Keratinocyte (primary cell): ENCODE data around the gene STAG1. TPM values are rescaled to one million over a fixed set of nuclear protein-coding genes. Genes with fewer than 3 reads are reported as not detected.
A peak's percentile ranks its signal among the peaks of the same experiment; 100 is the strongest.

Experiments used
- DNase-seq: peaks from one replicate; pipeline ENCODE4 v3.0.0-alpha.2; 2011; ENCODE audit warnings: low read depth, missing footprints, low spot score
- FAIRE-seq: peaks from 2 replicates; lab custom pipeline; 2011; peaks lifted over from hg19 to GRCh38; lab: Jason Lieb, UNC
- H2AFZ ChIP-seq: 2 replicates; pipeline ENCODE4 v1.6.0; 2012; ENCODE audit warnings: low read length, control low read depth, inconsistent platforms; ENCODE audit not compliant: control insufficient read depth
- H3K27ac ChIP-seq: 2 replicates; pipeline ENCODE4 v1.5.1; 2011; ENCODE audit warnings: low read length; ENCODE audit not compliant: control insufficient read depth, insufficient read depth
- H3K27me3 ChIP-seq: 3 replicates; pipeline ENCODE4 v1.6.0; 2011; ENCODE audit warnings: low read length; ENCODE audit not compliant: control insufficient read depth, insufficient read depth; ENCODE audit errors: extremely low read depth
- H3K36me3 ChIP-seq, 2 experiments: 2 replicates in 1 of 2; 3 replicates in 1 of 2; pipeline ENCODE4 v1.5.1; 2011; ENCODE audit warnings: low read length in 2 of 2, mild to moderate bottlenecking in 1 of 2; ENCODE audit not compliant: control insufficient read depth in 2 of 2, insufficient read depth in 2 of 2; ENCODE audit errors: extremely low read depth in 1 of 2
- H3K4me1 ChIP-seq: 3 replicates; pipeline ENCODE4 v1.5.1; 2011; ENCODE audit warnings: low read length; ENCODE audit not compliant: control insufficient read depth, insufficient read depth; ENCODE audit errors: extremely low read depth
- H3K4me2 ChIP-seq: 3 replicates; pipeline ENCODE4 v1.6.0; 2011; ENCODE audit warnings: low read depth, low read length; ENCODE audit not compliant: control insufficient read depth, insufficient read depth; ENCODE audit errors: extremely low read depth
- H3K4me3 ChIP-seq, 3 experiments: fragments of 200-600 bp in 1 of 3; sonication (generic) in 1 of 3; 2 replicates in 2 of 3; 3 replicates in 1 of 3; pipeline ENCODE4 v1.5.1; 2011 to 2016; ENCODE audit warnings: low read length in 3 of 3, mild to moderate bottlenecking in 3 of 3, control low read depth in 2 of 3, inconsistent platforms in 1 of 3, low read depth in 1 of 3, mixed read lengths in 1 of 3, mixed run types in 1 of 3, moderate library complexity in 1 of 3; ENCODE audit not compliant: control insufficient read depth in 2 of 3, insufficient read depth in 2 of 3; ENCODE audit errors: extremely low read depth in 1 of 3
- H3K79me2 ChIP-seq: 2 replicates; pipeline ENCODE4 v1.6.0; 2012; ENCODE audit warnings: low read length; ENCODE audit not compliant: control insufficient read depth, insufficient read depth
- H3K9ac ChIP-seq: 3 replicates; pipeline ENCODE4 v1.6.0; 2011; ENCODE audit warnings: low read length; ENCODE audit not compliant: control insufficient read depth, insufficient read depth; ENCODE audit errors: extremely low read depth
- H3K9me1 ChIP-seq: 3 replicates; pipeline ENCODE4 v1.6.0; 2011; ENCODE audit warnings: low read length; ENCODE audit not compliant: control insufficient read depth, insufficient read depth; ENCODE audit errors: extremely low read depth
- H3K9me3 ChIP-seq: 2 replicates; pipeline ENCODE4 v1.5.1; 2012; ENCODE audit warnings: low read depth, low read length; ENCODE audit not compliant: control insufficient read depth
- H4K20me1 ChIP-seq: 3 replicates; pipeline ENCODE4 v1.6.0; 2011; ENCODE audit warnings: low read length; ENCODE audit not compliant: control insufficient read depth, insufficient read depth; ENCODE audit errors: extremely low read depth
- CTCF ChIP-seq, 3 experiments: IDR thresholded peaks in 1 of 3; conservative IDR thresholded peaks in 1 of 3; optimal IDR thresholded peaks in 1 of 3; 2 replicates in 2 of 3; 3 replicates in 1 of 3; pipeline versions ENCODE3 to v1.5.1; 2011; ENCODE audit warnings: low read length in 3 of 3, mild to moderate bottlenecking in 3 of 3, moderate library complexity in 2 of 3, control low read depth in 1 of 3, inconsistent platforms in 1 of 3; ENCODE audit not compliant: insufficient read depth in 2 of 3; ENCODE audit errors: extremely low read depth in 1 of 3
- EZH2 ChIP-seq: IDR thresholded peaks from one replicate; pipeline ENCODE4 v1.6.1; 2012; ENCODE audit warnings: inconsistent platforms, mild to moderate bottlenecking, low read length, moderate library complexity
- dilution Hi-C: fragments of 300-500 bp; cut with MboI; formaldehyde crosslinking; loops from one replicate; pipeline ENCODE4 v1.7.0; 2020; ENCODE audit warnings: low sequenced_read_pairs; ENCODE audit not compliant: extremely low pct_ligation_motif_present
- polyA plus RNA-seq, 5 experiments: library from polyadenylated mRNA; depleted of rRNA in 3 of 5; stranded (reverse) in 3 of 5; stranded (forward) in 1 of 5; unstranded in 1 of 5; fragments of >200 nt; gene quantifications; 1 replicate in 1 of 5; 2 replicates in 3 of 5; 3 replicates in 1 of 5; pipeline versions ENCODE4 v1.2.1 to v1.2.3, GENCODE V29; 2011 to 2012; ENCODE audit warnings: missing spikeins in 2 of 5, low read depth in 1 of 5, low replicate concordance in 1 of 5

Gene STAG1
- polyA plus RNA-seq, 1 donor (not counting 4 experiments of a cell fraction or from before 2014, with no cell fraction given), result 11.8 TPM

- Histone ChIP-seq H3K27ac (peak overlapping the region; percentile 41), H3K9ac (no peak overlapping the region), H3K79me2 (peaks cover 85% of the 10 kb centered on the region), H3K9me1 (no peaks in the 10 kb centered on the region), H3K4me3 (no peak overlapping the region), H4K20me1 (no peaks in the 10 kb centered on the region), H3K4me2 (peak overlapping the region; percentile 78), H3K9me3 (no peaks in the 10 kb centered on the region), H3K4me1 (peaks cover 19% of the 10 kb centered on the region), H3K36me3 (no peaks in the 10 kb centered on the region), H3K27me3 (no peaks in the 10 kb centered on the region), H2AFZ (no peak overlapping the region)
- FAIRE-seq, result no peak
- no peak for TF ChIP-seq EZH2
- TF ChIP-seq CTCF (optimal IDR thresholded peaks at IDR 0.05 in 1 of 3, IDR thresholded peaks at IDR 0.05 in 1 of 3, conservative IDR thresholded peaks at IDR 0.05 in 1 of 3; ENCODE audit: extremely low read depth in 1 of 3, insufficient read depth in 2 of 3, low read length in 3 of 3), result no peak
- dilution Hi-C loops, result no loop called here
- DNase-seq, result no peak
Measured at GRCh38 chr3:136730595-136731273, 21.4 kb downstream of the STAG1 start.

- dilution Hi-C loops, result no loop called here
- Histone ChIP-seq H3K9ac (peak overlapping the region; percentile 38), H3K4me1 (peaks cover 19% of the 10 kb centered on the region), H3K27me3 (no peaks in the 10 kb centered on the region), H2AFZ (no peak overlapping the region), H4K20me1 (no peaks in the 10 kb centered on the region), H3K4me2 (peak overlapping the region; percentile 78), H3K79me2 (peaks cover 76% of the 10 kb centered on the region), H3K4me3 (peak overlapping the region in 2 of 3 experiments; percentile 50 to 53), H3K27ac (peak overlapping the region; percentile 32), H3K36me3 (no peaks in the 10 kb centered on the region), H3K9me1 (no peaks in the 10 kb centered on the region), H3K9me3 (no peaks in the 10 kb centered on the region)
- no peak for FAIRE-seq
- TF ChIP-seq CTCF (optimal IDR thresholded peaks at IDR 0.05 in 1 of 3, IDR thresholded peaks at IDR 0.05 in 1 of 3, conservative IDR thresholded peaks at IDR 0.05 in 1 of 3; ENCODE audit: extremely low read depth in 1 of 3, insufficient read depth in 2 of 3, low read length in 3 of 3) (no peak), EZH2 (no peak)
- no peak for DNase-seq
Measured at GRCh38 chr3:136728918-136729317, 23.3 kb downstream of the STAG1 start.
